K562 (cell line): ENCODE results near the gene CDKL4. TPM values are rescaled to one million over a fixed set of nuclear protein-coding genes. Genes with fewer than 3 reads are reported as not detected.
A peak's percentile ranks its signal among the peaks of the same experiment; 100 is the strongest.
"Not testable (repeated sequence)": the region's sequence is repeated elsewhere in the genome, so short reads cannot be mapped to it uniquely, and the experiment has no call there.

Experiments used
- ATAC-seq: fragments of 200-7000 bp; cut with Tn5 transposase; 3 replicates; pipeline ENCODE4 v1.9.1; 2020; ENCODE audit warnings: moderate library complexity
- BruUV-seq: library from RNA; stranded (reverse); fragments of 400-500 nt; replicated peaks from 2 replicates; lab custom pipeline; 2021; lab: Mats Ljungman, UMichigan
- CTCF ChIA-PET: fragments of 300-600 bp; formaldehyde crosslinking; extraction: SDS; loops from one replicate; lab custom pipeline; 2021; ENCODE audit warnings: low intra/inter-chr PET ratio; lab: Yijun Ruan, JAX
- POLR2A ChIA-PET: fragments of 300-600, 350-650 bp; sonication (Branson Sonifier 250); formaldehyde crosslinking; extraction: SDS; loops from one replicate; lab custom pipeline; 2021; ENCODE audit warnings: antibody characterized with exemption, inconsistent platforms; lab: Yijun Ruan, JAX
- DNase-seq, 4 experiments: peaks; one replicate each; pipeline versions ENCODE4 v3.0.0 to v3.0.0-alpha.2; 2011 to 2018; ENCODE audit warnings: low spot score in 3 of 4, mixed read lengths in 3 of 4; ENCODE audit errors: extremely low read depth in 1 of 4
- FAIRE-seq: peaks from 2 replicates; lab custom pipeline; 2011; peaks lifted over from hg19 to GRCh38; lab: Jason Lieb, UNC
- H2AFZ ChIP-seq: 2 replicates; pipeline ENCODE4 v1.6.0; 2011; ENCODE audit warnings: low read depth, low read length, control low read depth, inconsistent platforms
- H3K27ac ChIP-seq: fragments of 200-600 bp; 3 replicates; pipeline ENCODE4 v1.8.0; 2011; ENCODE audit warnings: low read depth, mild to moderate bottlenecking, control low read depth, inconsistent platforms, low read length, moderate library complexity, mixed read lengths; ENCODE audit errors: extremely low read depth
- H3K27me3 ChIP-seq, 2 experiments: fragments of 300-600 bp in 1 of 2; 2 replicates in 1 of 2; 3 replicates in 1 of 2; pipeline versions ENCODE4 v1.6.0 to v1.8.0; 2011; ENCODE audit warnings: inconsistent platforms in 2 of 2, low read length in 2 of 2, mild to moderate bottlenecking in 1 of 2, mixed read lengths in 1 of 2, moderate library complexity in 1 of 2; ENCODE audit not compliant: control insufficient read depth in 2 of 2, insufficient read depth in 2 of 2
- H3K36me3 ChIP-seq: fragments of 300-600 bp; 3 replicates; pipeline ENCODE4 v1.8.0; 2011; ENCODE audit warnings: mild to moderate bottlenecking, low read length, inconsistent platforms; ENCODE audit not compliant: control insufficient read depth, insufficient read depth
- H3K4me1 ChIP-seq, 2 experiments: fragments of 200-600 bp in 1 of 2; replicated peaks in 1 of 2; 2 replicates in 1 of 2; 3 replicates in 1 of 2; pipeline versions ENCODE4 v1.5.1 to v1.8.0; 2011; ENCODE audit warnings: inconsistent platforms in 2 of 2, low read length in 2 of 2, mild to moderate bottlenecking in 1 of 2, mixed read lengths in 1 of 2, moderate library complexity in 1 of 2; ENCODE audit not compliant: control insufficient read depth in 2 of 2, insufficient read depth in 2 of 2
- H3K4me2 ChIP-seq: 2 replicates; pipeline ENCODE4 v1.6.1; 2011; ENCODE audit warnings: low read length, control low read depth, inconsistent platforms, mixed read lengths; ENCODE audit not compliant: insufficient read depth
- H3K4me3 ChIP-seq: fragments of 200-600 bp; sonication (generic), shearing (Covaris generic); 2 replicates; pipeline ENCODE4 v1.5.1; 2016; ENCODE audit warnings: control low read depth, inconsistent platforms
- H3K79me2 ChIP-seq: fragments of 200-600 bp; 3 replicates; pipeline ENCODE4 v1.8.0; 2011; ENCODE audit warnings: low read length, inconsistent platforms; ENCODE audit not compliant: control insufficient read depth, insufficient read depth
- H3K9ac ChIP-seq, 2 experiments: 2 replicates each; pipeline versions ENCODE4 v1.6.0 to v1.6.1; 2011; ENCODE audit warnings: low read depth in 2 of 2, low read length in 2 of 2, control low read depth in 1 of 2, inconsistent platforms in 1 of 2, mild to moderate bottlenecking in 1 of 2, mixed read lengths in 1 of 2; ENCODE audit not compliant: insufficient read depth in 1 of 2
- H3K9me1 ChIP-seq: one replicate; pipeline ENCODE4 v1.6.0; 2011; ENCODE audit warnings: inconsistent platforms, mild to moderate bottlenecking, low read length, moderate library complexity; ENCODE audit not compliant: control insufficient read depth, insufficient read depth
- H3K9me3 ChIP-seq: replicated peaks from 2 replicates; pipeline ENCODE4 v1.5.1; 2011; ENCODE audit warnings: low read depth, low read length, inconsistent platforms; ENCODE audit not compliant: control insufficient read depth, insufficient read depth
- H4K20me1 ChIP-seq: replicated peaks from 2 replicates; pipeline ENCODE4 v1.6.1; 2011; ENCODE audit warnings: low read length, inconsistent platforms, mixed read lengths; ENCODE audit not compliant: control insufficient read depth, insufficient read depth
- POLR2AphosphoS2 ChIP-seq: IDR thresholded peaks from 2 replicates; pipeline ENCODE4 v1.6.1; 2012; ENCODE audit warnings: low read length, improper control_type of control experiment
- POLR2G ChIP-seq: fragments of 200-400 bp; formaldehyde crosslinking; IDR thresholded peaks from 2 replicates; pipeline ENCODE4 v1.6.1; 2017; ENCODE audit warnings: low read depth, mild to moderate bottlenecking, antibody characterized with exemption, low read length, moderate library complexity
- ZNF174 ChIP-seq: fragments of 250-450 bp; sonication (Bioruptor Pico); IDR thresholded peaks from 2 replicates; pipeline ENCODE4 v1.4.0; 2020; ENCODE audit warnings: mild to moderate bottlenecking
- ZNF766 ChIP-seq: fragments of 200-800 bp; sonication (Bioruptor generic); conservative IDR thresholded peaks from 2 replicates; pipeline ENCODE4 v1.6.1; 2016; ENCODE audit warnings: missing genetic modification characterization, missing compliant biosample characterization
- ZSCAN32 ChIP-seq: fragments of 450-650 bp; formaldehyde crosslinking; IDR thresholded peaks from 2 replicates; pipeline ENCODE4 v1.4.0; 2020; ENCODE audit warnings: mild to moderate bottlenecking, moderate library complexity
- WGBS: fragments of 100-300 bp; shearing (Covaris generic); methylation state at CpG from one replicate; pipeline ENCODE4 v1.1.6; 2016; ENCODE audit warnings: low coverage, mixed read lengths; ENCODE audit not compliant: insufficient coverage; ENCODE audit errors: missing lambda C conversion rate; 5-methylcytosine and 5-hydroxymethylcytosine counted together
- in situ Hi-C: fragments of 300-500 bp; cut with MboI; formaldehyde crosslinking; loops from 4 replicates; pipeline ENCODE4 v1.15.0; 2018; ENCODE audit warnings: inconsistent platforms, mixed read lengths
- intact Hi-C: fragments of 100-400 bp; cut with micrococcal nuclease; formaldehyde crosslinking; loops from 2 replicates; pipeline ENCODE4 v1.14.2; 2022
- polyA plus RNA-seq, 8 experiments: library from polyadenylated mRNA; depleted of rRNA in 4 of 8; stranded (reverse) in 5 of 8; unstranded in 3 of 8; fragments of >200 nt; fragmentation: Nextera tagmentation in 2 of 8; fragmentation: Illumina TruSeq in 1 of 8; extraction: Ambion mirVana in 2 of 8; extraction: Trizol in 1 of 8; gene quantifications; 2 replicates each; pipeline versions ENCODE4 v1.2.1 to v1.2.3, GENCODE V29; 2011 to 2014; ENCODE audit warnings: inconsistent platforms in 1 of 8, missing spikeins in 1 of 8
- total RNA-seq, 7 experiments: library from RNA; depleted of rRNA in 6 of 7; stranded (reverse); fragments of >200 nt in 6 of 7; fragmentation: Illumina TruSeq in 2 of 7; extraction: Trizol in 2 of 7; gene quantifications; 2 replicates each; pipeline versions ENCODE4 v1.2.1 to v1.2.3, GENCODE V29; 2011 to 2021; ENCODE audit warnings: low replicate concordance in 1 of 7

Gene CDKL4
- total and polyA plus RNA-seq, 9 of the 15 experiments (the other 6 are each of a cell fraction or from before 2014, with no cell fraction given): not detected

DNA sequence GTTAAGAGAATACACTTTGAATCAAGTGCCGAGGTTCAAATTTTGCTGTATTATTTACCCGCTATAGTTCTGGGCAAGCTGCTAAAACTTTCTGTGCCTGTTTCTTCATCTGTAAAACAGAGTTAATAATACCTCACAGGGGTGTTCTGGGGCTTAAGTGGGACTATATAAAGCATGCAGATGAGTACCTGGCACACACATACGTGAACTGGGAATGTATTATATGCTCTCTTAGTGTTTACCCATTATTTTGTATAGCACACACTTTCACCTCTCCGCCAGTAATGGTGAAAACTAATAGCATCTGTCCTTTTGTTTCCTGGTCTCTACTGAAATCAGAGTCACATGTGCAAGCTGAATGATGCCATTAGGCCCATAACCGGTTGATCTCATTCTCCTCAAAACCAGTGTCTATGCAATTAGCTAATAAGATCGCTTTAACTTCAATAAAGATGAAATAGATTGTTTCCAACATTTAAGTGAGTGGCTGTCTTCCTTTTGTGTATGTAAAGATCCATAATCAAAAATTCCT lies 3.8 kb upstream of the CDKL4 start:
- H3K79me2 ChIP-seq: no peaks in the 10 kb centered on the region
- H3K9ac ChIP-seq: no peak overlapping the region
- no peaks in the 10 kb centered on the region for H4K20me1 ChIP-seq
- CTCF ChIA-PET: no interaction called here
- no peaks in the 10 kb centered on the region; the same call in 1 of the 2 replicates for H3K9me3 ChIP-seq
- peaks cover 33% of the 10 kb centered on the region; the same call in 2 of the 3 replicates for H3K36me3 ChIP-seq
- no peak overlapping the region for H3K4me2 ChIP-seq
- peak; percentile 26; the same call in 2 of the 3 replicates for ATAC-seq
- POLR2A ChIA-PET: no interaction called here
- H3K4me1 ChIP-seq: no peaks in the 10 kb centered on the region
- 67% methylated on average over 6 of the region's 6 CpGs for WGBS
- H3K9me1 ChIP-seq: no peaks in the 10 kb centered on the region
- no peak overlapping the region for H3K27ac ChIP-seq
- in situ Hi-C loops: loop anchor here (25.0 kb wide), 1 partner anchor 310 kb away; no protein-coding TSS in a partner anchor
- no peak overlapping the region for H2AFZ ChIP-seq
- TF ChIP-seq ZNF766 (CRISPR knock-in tag) (no peak), ZSCAN32 (no peak), POLR2G (0 out of 2 replicates have a peak, but pooled peaks have one; percentile 18)
- TF ChIP-seq, all 486 proteins: peak for 1
- H3K27me3 ChIP-seq: no peaks in the 10 kb centered on the region
- H3K4me3 ChIP-seq: no peak overlapping the region
- DNase-seq (no peak), FAIRE-seq (no peak)
- no TSS peak for BruUV-seq
- intact Hi-C loops: no loop called here

- no peak overlapping the region for H3K4me2 ChIP-seq
- H3K9me3 ChIP-seq: no peaks in the 10 kb centered on the region; the same call in 1 of the 2 replicates
- no peak overlapping the region for H2AFZ ChIP-seq
- 29% methylated on average over 1 of the region's 1 CpG for WGBS
- FAIRE-seq (no peak), DNase-seq (no peak)
- no peaks in the 10 kb centered on the region for H3K9me1 ChIP-seq
- no peak overlapping the region for H3K9ac ChIP-seq
- no peaks in the 10 kb centered on the region for H3K4me1 ChIP-seq
- peaks cover 22% of the 10 kb centered on the region; the same call in 2 of the 3 replicates for H3K36me3 ChIP-seq
- H3K27ac ChIP-seq: no peak overlapping the region
- CTCF ChIA-PET: no interaction called here
- H3K4me3 ChIP-seq: no peak overlapping the region
- no peaks in the 10 kb centered on the region for H3K27me3 ChIP-seq
- BruUV-seq: TSS peak; percentile 23
- no peaks in the 10 kb centered on the region for H3K79me2 ChIP-seq
- TF ChIP-seq POLR2AphosphoS2 (0 out of 2 replicates have a peak, but pooled peaks have one; percentile 64), ZNF174 (CRISPR knock-in tag) (no peak)
- TF ChIP-seq, all 486 proteins: peak for 1
- in situ Hi-C loops (loop anchor here (25.0 kb wide), 1 partner anchor 309 kb away; no protein-coding TSS in a partner anchor), intact Hi-C loops (no loop called here)
- ATAC-seq: peak; percentile 50
- POLR2A ChIA-PET: no interaction called here
- H4K20me1 ChIP-seq: no peaks in the 10 kb centered on the region
These were observed 2.7 kb upstream of the CDKL4 start for GRCh38 chr2:39246382-39246980.

GRCh38 chr2:39244963-39245625 lies 1.3 kb upstream of the CDKL4 start:
- CTCF ChIA-PET, H3K27me3 ChIP-seq, BruUV-seq, H3K4me1 ChIP-seq, H2AFZ ChIP-seq, FAIRE-seq, H3K79me2 ChIP-seq, H3K4me2 ChIP-seq, intact Hi-C loops, H3K9me1 ChIP-seq, H3K9me3 ChIP-seq, H3K9ac ChIP-seq, H3K4me3 ChIP-seq, H3K27ac ChIP-seq, DNase-seq, ATAC-seq, H4K20me1 ChIP-seq: not testable (repeated sequence)
- H3K36me3 ChIP-seq: peaks cover 11% of the 10 kb centered on the region; the same call in 2 of the 3 replicates
- 76% methylated on average over 26 of the region's 31 CpGs for WGBS
- POLR2A ChIA-PET: interaction anchor here (0.6 to 2.2 kb wide), 3 partner anchors 12 to 1307 kb away, joined by 3 to 4 read pairs (median 3); no protein-coding TSS in a partner anchor
- in situ Hi-C loops: loop anchor here (25.0 kb wide), 1 partner anchor 308 kb away; no protein-coding TSS in a partner anchor
